ENCODE measurements around the gene CFLAR.
A peak's percentile ranks its signal among the peaks of the same experiment; 100 is the strongest.

CFLAR gene

DNA sequence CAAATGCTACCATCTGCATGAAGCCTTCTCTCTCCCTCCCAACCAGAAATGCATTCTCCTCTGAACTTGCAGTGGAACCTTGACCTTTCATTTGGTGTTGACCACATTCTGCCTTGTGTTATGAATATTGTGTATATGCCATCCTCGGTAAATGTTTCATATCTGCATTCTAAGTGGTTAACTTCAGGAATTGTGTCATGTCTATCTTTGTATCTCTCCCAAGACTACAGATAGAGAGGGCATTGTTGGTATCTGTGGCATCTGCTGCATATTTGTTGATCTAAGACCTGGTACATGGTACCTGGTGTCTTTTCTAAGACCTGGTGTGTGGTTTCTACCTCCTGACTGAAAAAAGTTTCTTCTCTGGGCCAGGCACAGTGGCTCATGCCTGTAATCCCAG, 101.0 kb downstream of the CFLAR start:
- TF ChIP-seq, protein P1, sequence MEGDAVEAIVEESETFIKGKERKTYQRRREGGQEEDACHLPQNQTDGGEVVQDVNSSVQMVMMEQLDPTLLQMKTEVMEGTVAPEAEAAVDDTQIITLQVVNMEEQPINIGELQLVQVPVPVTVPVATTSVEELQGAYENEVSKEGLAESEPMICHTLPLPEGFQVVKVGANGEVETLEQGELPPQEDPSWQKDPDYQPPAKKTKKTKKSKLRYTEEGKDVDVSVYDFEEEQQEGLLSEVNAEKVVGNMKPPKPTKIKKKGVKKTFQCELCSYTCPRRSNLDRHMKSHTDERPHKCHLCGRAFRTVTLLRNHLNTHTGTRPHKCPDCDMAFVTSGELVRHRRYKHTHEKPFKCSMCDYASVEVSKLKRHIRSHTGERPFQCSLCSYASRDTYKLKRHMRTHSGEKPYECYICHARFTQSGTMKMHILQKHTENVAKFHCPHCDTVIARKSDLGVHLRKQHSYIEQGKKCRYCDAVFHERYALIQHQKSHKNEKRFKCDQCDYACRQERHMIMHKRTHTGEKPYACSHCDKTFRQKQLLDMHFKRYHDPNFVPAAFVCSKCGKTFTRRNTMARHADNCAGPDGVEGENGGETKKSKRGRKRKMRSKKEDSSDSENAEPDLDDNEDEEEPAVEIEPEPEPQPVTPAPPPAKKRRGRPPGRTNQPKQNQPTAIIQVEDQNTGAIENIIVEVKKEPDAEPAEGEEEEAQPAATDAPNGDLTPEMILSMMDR (IDR thresholded peaks at IDR 0.05; ENCODE audit: insufficient read depth, low read depth, low read length, missing control alignments): no peak
- no peak for DNase-seq (ENCODE audit: low read depth)
- H3K4me3 ChIP-seq (ENCODE audit: low read length): no peak overlapping the region

DNA sequence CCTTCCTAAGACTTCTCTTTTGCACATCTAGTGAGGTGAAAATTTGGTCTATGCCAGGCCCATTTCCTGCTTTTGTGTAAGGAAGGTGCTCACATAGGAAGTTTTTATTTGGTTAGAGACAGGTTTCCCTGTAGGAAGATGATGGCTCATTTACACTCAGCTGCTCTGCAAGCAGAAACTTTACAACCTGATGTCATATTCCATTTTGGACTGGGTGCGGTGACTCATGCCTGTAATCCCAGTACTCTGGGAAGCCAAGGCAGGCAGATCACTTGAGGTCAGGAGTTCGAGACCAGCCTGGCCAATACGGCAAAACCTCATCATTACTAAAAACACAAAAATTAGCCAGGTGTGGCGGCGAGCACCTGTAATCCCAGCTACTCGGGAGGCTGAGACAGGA, 102.8 kb downstream of the CFLAR start:
- DNase-seq (ENCODE audit: low read depth): peak; percentile 66
- TF ChIP-seq, protein P1 (IDR thresholded peaks at IDR 0.05; ENCODE audit: insufficient read depth, low read depth, low read length, missing control alignments): no peak
- H3K4me3 ChIP-seq (ENCODE audit: low read length): no peak overlapping the region

- peak; percentile 22 for DNase-seq (ENCODE audit: low read depth)
- no peak overlapping the region for H3K4me3 ChIP-seq (ENCODE audit: low read length)
- TF ChIP-seq, protein P1 (IDR thresholded peaks at IDR 0.05; ENCODE audit: insufficient read depth, low read depth, low read length, missing control alignments): no peak
Observed at GRCh38 chr2:201219328-201220096, 103.5 kb downstream of the CFLAR start.

DNA sequence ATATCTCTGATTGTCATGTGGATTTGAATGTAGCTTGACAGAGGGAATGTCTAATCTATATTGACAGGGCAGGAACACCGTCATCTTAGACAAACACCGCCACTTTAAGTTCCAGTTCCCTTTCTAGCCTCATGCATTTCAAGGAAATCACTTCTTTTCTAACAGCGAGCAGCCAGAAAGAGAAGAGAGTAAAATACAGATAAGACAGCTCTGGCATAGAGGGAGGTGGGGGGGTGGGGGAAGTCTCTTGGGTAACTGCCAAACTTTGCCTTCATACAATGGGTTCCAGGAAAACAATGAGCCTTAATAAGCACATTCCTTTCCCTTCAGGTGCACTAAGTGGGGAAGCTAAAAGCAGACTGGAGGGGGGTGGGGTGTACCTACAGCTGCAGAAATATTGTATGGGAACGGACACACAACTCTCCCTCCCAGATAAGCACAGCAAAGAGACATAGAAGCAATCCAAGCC, 104.2 kb downstream of the CFLAR start:
- peak; percentile 41 for DNase-seq (ENCODE audit: low read depth)
- TF ChIP-seq, protein P1 (IDR thresholded peaks at IDR 0.05; ENCODE audit: insufficient read depth, low read depth, low read length, missing control alignments): no peak

GRCh38 chr2:201223089-201224073, 107.4 kb downstream of the CFLAR start:
- TF ChIP-seq, protein P1 (IDR thresholded peaks at IDR 0.05; ENCODE audit: insufficient read depth, low read depth, low read length, missing control alignments): no peak
- no peak overlapping the region for H3K4me3 ChIP-seq (ENCODE audit: low read length)
- no peak for DNase-seq (ENCODE audit: low read depth)

More for the DNA sequence above, 104.2 kb downstream of the CFLAR start:
- H3K4me3 ChIP-seq (ENCODE audit: low read length): no peak overlapping the region

Measured in epithelial cell of esophagus (primary cell).